HG03521 (cell line): Measurements from ENCODE around the gene ALG9.
"Not testable (repeated sequence)": the region's sequence is repeated elsewhere in the genome, so short reads cannot be mapped to it uniquely, and the experiment has no call there.

Source experiments
- ATAC-seq: cut with Tn5 transposase; IDR thresholded peaks from one replicate; pipeline ENCODE4 v1.9.1; 2021; ENCODE audit warnings: mild to moderate bottlenecking, moderate library complexity; ENCODE audit not compliant: unreplicated experiment

ALG9 gene

GRCh38 chr11:111798279-111798678, 73.1 kb downstream of the ALG9 start:
- ATAC-seq = no peak

GRCh38 chr11:111797145-111797581, 74.2 kb downstream of the ALG9 start:
- no peak for ATAC-seq

- ATAC-seq = no peak
Observed at GRCh38 chr11:111796696-111797095, 74.7 kb downstream of the ALG9 start.

GRCh38 chr11:111795334-111795985, 75.9 kb downstream of the ALG9 start:
- ATAC-seq = no peak

GRCh38 chr11:111793863-111794262, 77.5 kb downstream of the ALG9 start:
- no peak for ATAC-seq

- no peak for ATAC-seq
Observed at GRCh38 chr11:111792955-111793500, 78.4 kb downstream of the ALG9 start.

- no peak for ATAC-seq
Observed at GRCh38 chr11:111792314-111792713, 79.1 kb downstream of the ALG9 start.

- ATAC-seq = no peak
Observed at GRCh38 chr11:111788464-111788863, 82.9 kb downstream of the ALG9 start.

- ATAC-seq = no peak
Observed at GRCh38 chr11:111788051-111788450, 83.3 kb downstream of the ALG9 start.

GRCh38 chr11:111785886-111786412, 85.4 kb downstream of the ALG9 start:
- ATAC-seq = no peak

GRCh38 chr11:111785076-111785475, 86.3 kb downstream of the ALG9 start:
- no peak for ATAC-seq

GRCh38 chr11:111784311-111784710, 87.1 kb downstream of the ALG9 start:
- ATAC-seq = not testable (repeated sequence)

- ATAC-seq = no peak
Observed at GRCh38 chr11:111782109-111782741, 89.2 kb downstream of the ALG9 start.

GRCh38 chr11:111779118-111779517, 92.3 kb downstream of the ALG9 start:
- no peak for ATAC-seq

GRCh38 chr11:111778047-111778558, 93.3 kb downstream of the ALG9 start:
- no peak for ATAC-seq

GRCh38 chr11:111777094-111778046, 94.0 kb downstream of the ALG9 start:
- ATAC-seq = peak; percentile 53

- peak; percentile 91 for ATAC-seq
Observed at GRCh38 chr11:111776398-111777093, 94.8 kb downstream of the ALG9 start.

GRCh38 chr11:111774955-111775710, 96.2 kb downstream of the ALG9 start:
- ATAC-seq = no peak

- no peak for ATAC-seq
Observed at GRCh38 chr11:111772535-111772934, 98.8 kb downstream of the ALG9 start.
